IMR-90 (cell line): ENCODE results near the gene PPP1R14C. TPM values are rescaled to one million over a fixed set of nuclear protein-coding genes. Genes with fewer than 3 reads are reported as not detected.

ENCODE experiments used
- ATAC-seq: fragments of 200-7000 bp; cut with Tn5 transposase; 2 replicates; pipeline ENCODE4 v1.9.1; 2020; ENCODE audit warnings: low read depth, mild to moderate bottlenecking, moderate library complexity
- BruUV-seq: library from RNA; stranded (reverse); fragments of 400-500 nt; replicated peaks from 2 replicates; lab custom pipeline; 2021; lab: Mats Ljungman, UMichigan
- CTCF ChIA-PET: fragments of 300-600 bp; formaldehyde crosslinking; extraction: SDS; loops from one replicate; lab custom pipeline; 2021; ENCODE audit warnings: antibody characterized with exemption; lab: Yijun Ruan, JAX
- POLR2A ChIA-PET: fragments of 300-600 bp; sonication (Branson Sonifier 250); formaldehyde crosslinking; loops from one replicate; lab custom pipeline; 2022; ENCODE audit warnings: antibody characterized with exemption; ENCODE audit not compliant: unreplicated experiment; lab: Charles Lee
- DNase-seq: peaks from one replicate; pipeline ENCODE4 v3.0.0; 2013
- H2AFZ ChIP-seq: replicated peaks from 2 replicates; pipeline ENCODE3; 2013; ENCODE audit warnings: low read length, mild to moderate bottlenecking; ENCODE audit not compliant: poor library complexity
- H2AK5ac ChIP-seq: 2 replicates; pipeline ENCODE4 v1.6.1; 2013; ENCODE audit warnings: low read depth, low read length, inconsistent platforms
- H2AK9ac ChIP-seq: replicated peaks from 2 replicates; pipeline ENCODE3; 2013; ENCODE audit warnings: mild to moderate bottlenecking, low read depth, low read length, moderate library complexity; ENCODE audit not compliant: poor library complexity
- H2BK120ac ChIP-seq: 2 replicates; pipeline ENCODE4 v1.6.1; 2013; ENCODE audit warnings: low read depth, low read length, inconsistent platforms
- H2BK15ac ChIP-seq: 3 replicates; pipeline ENCODE4 v1.6.1; 2013; ENCODE audit warnings: low read depth, low read length, inconsistent platforms
- H2BK20ac ChIP-seq: 2 replicates; pipeline ENCODE4 v1.6.1; 2013; ENCODE audit warnings: low read depth, mild to moderate bottlenecking, inconsistent platforms, low read length, moderate library complexity
- H2BK5ac ChIP-seq: 2 replicates; pipeline ENCODE4 v1.6.1; 2013; ENCODE audit warnings: mild to moderate bottlenecking, low read depth, low read length, inconsistent platforms; ENCODE audit not compliant: poor library complexity, severe bottlenecking
- H3K14ac ChIP-seq: replicated peaks from 2 replicates; pipeline ENCODE4 v1.6.1; 2013; ENCODE audit warnings: low read depth, low read length, inconsistent platforms
- H3K18ac ChIP-seq: 2 replicates; pipeline ENCODE4 v1.6.1; 2013; ENCODE audit warnings: low read depth, low read length, control low read depth
- H3K23ac ChIP-seq: 2 replicates; pipeline ENCODE4 v1.6.1; 2013; ENCODE audit warnings: low read depth, low read length, inconsistent platforms
- H3K27ac ChIP-seq: 2 replicates; pipeline ENCODE4 v1.5.1; 2013; ENCODE audit warnings: mild to moderate bottlenecking, control low read depth, low read length; ENCODE audit not compliant: insufficient read depth
- H3K27me3 ChIP-seq: 2 replicates; pipeline ENCODE4 v1.6.1; 2013; ENCODE audit warnings: low read length; ENCODE audit not compliant: control insufficient read depth, insufficient read depth
- H3K36me3 ChIP-seq: 2 replicates; pipeline ENCODE4 v1.6.1; 2013; ENCODE audit warnings: low read length, mixed read lengths; ENCODE audit not compliant: control insufficient read depth, insufficient read depth
- H3K4ac ChIP-seq: 2 replicates; pipeline ENCODE4 v1.6.1; 2013; ENCODE audit warnings: low read depth, low read length, inconsistent platforms
- H3K4me1 ChIP-seq: 2 replicates; pipeline ENCODE4 v1.6.1; 2013; ENCODE audit warnings: low read length, mixed read lengths; ENCODE audit not compliant: control insufficient read depth, insufficient read depth
- H3K4me2 ChIP-seq: 2 replicates; pipeline ENCODE4 v1.6.1; 2013; ENCODE audit warnings: low read depth, mild to moderate bottlenecking, control low read depth, low read length, moderate library complexity
- H3K4me3 ChIP-seq: 2 replicates; pipeline ENCODE4 v1.5.1; 2013; ENCODE audit warnings: low read depth, mild to moderate bottlenecking, control low read depth, low read length, moderate library complexity; ENCODE audit not compliant: insufficient read depth
- H3K56ac ChIP-seq: 2 replicates; pipeline ENCODE4 v1.6.1; 2013; ENCODE audit warnings: low read length, inconsistent platforms; ENCODE audit not compliant: insufficient read depth; ENCODE audit errors: extremely low read depth
- H3K79me1 ChIP-seq, 2 experiments: 2 replicates each; pipeline ENCODE4 v1.6.1; 2013; ENCODE audit warnings: low read length in 2 of 2, inconsistent platforms in 1 of 2, low read depth in 1 of 2
- H3K9ac ChIP-seq: 2 replicates; pipeline ENCODE4 v1.6.1; 2013; ENCODE audit warnings: low read depth, low read length, control low read depth
- H3K9me1 ChIP-seq: 2 replicates; pipeline ENCODE4 v1.6.1; 2013; ENCODE audit warnings: low read length, inconsistent platforms; ENCODE audit not compliant: insufficient read depth
- H3K9me3 ChIP-seq: 2 replicates; pipeline ENCODE4 v1.6.1; 2013; ENCODE audit warnings: low read length; ENCODE audit not compliant: control insufficient read depth, insufficient read depth
- H4K20me1 ChIP-seq: 2 replicates; pipeline ENCODE4 v1.6.1; 2013; ENCODE audit warnings: low read length, inconsistent platforms; ENCODE audit not compliant: insufficient read depth
- H4K5ac ChIP-seq: 2 replicates; pipeline ENCODE4 v1.6.1; 2013; ENCODE audit warnings: mild to moderate bottlenecking, low read depth, low read length, control low read depth
- H4K8ac ChIP-seq, 2 experiments: 2 replicates each; pipeline ENCODE4 v1.6.1; 2013; ENCODE audit warnings: low read depth in 2 of 2, low read length in 2 of 2, control low read depth in 1 of 2, inconsistent platforms in 1 of 2
- H4K91ac ChIP-seq: 2 replicates; pipeline ENCODE4 v1.6.1; 2013; ENCODE audit warnings: low read depth, low read length, inconsistent platforms; ENCODE audit not compliant: insufficient read depth
- BHLHE40 ChIP-seq: fragments of 150-350 bp; IDR thresholded peaks from 2 replicates; pipeline ENCODE4 v1.6.1; 2016; ENCODE audit warnings: mild to moderate bottlenecking, low read depth, low read length
- CEBPB ChIP-seq: IDR thresholded peaks from 2 replicates; pipeline ENCODE4 v1.6.1; 2012; ENCODE audit warnings: low read depth, low read length, improper control_type of control experiment
- CHD1 ChIP-seq: IDR thresholded peaks from 2 replicates; pipeline ENCODE4 v1.6.1; 2012; ENCODE audit warnings: low read depth, low read length, improper control_type of control experiment
- CTCF ChIP-seq: conservative IDR thresholded peaks from 2 replicates; pipeline ENCODE4 v1.5.1; 2012; ENCODE audit warnings: mild to moderate bottlenecking, low read depth, low read length, improper control_type of control experiment
- ELK1 ChIP-seq: fragments of 150-350 bp; IDR thresholded peaks from 2 replicates; pipeline ENCODE4 v1.6.1; 2016; ENCODE audit warnings: low read depth, mild to moderate bottlenecking, low read length, moderate library complexity, borderline replicate concordance
- FOS ChIP-seq: fragments of 150-350 bp; IDR thresholded peaks from 2 replicates; pipeline ENCODE4 v1.6.1; 2016; ENCODE audit warnings: low read depth, low read length
- MAFK ChIP-seq: IDR thresholded peaks from 2 replicates; pipeline ENCODE4 v1.6.1; 2012; ENCODE audit warnings: low read depth, low read length, improper control_type of control experiment
- MAZ ChIP-seq: IDR thresholded peaks from 2 replicates; pipeline ENCODE4 v1.6.1; 2012; ENCODE audit warnings: low read depth, mild to moderate bottlenecking, low read length, improper control_type of control experiment, moderate library complexity, borderline replicate concordance
- MXI1 ChIP-seq: IDR thresholded peaks from 2 replicates; pipeline ENCODE4 v1.6.1; 2012; ENCODE audit warnings: low read depth, mild to moderate bottlenecking, low read length, moderate library complexity, borderline replicate concordance
- NFE2L2 ChIP-seq: fragments of 150-350 bp; IDR thresholded peaks from 2 replicates; pipeline ENCODE4 v1.6.1; 2016; ENCODE audit warnings: low read depth, mild to moderate bottlenecking, low read length
- POLR2A ChIP-seq: IDR thresholded peaks from 2 replicates; pipeline ENCODE4 v1.6.1; 2012; ENCODE audit warnings: mild to moderate bottlenecking, low read depth, low read length
- RAD21 ChIP-seq: IDR thresholded peaks from 2 replicates; pipeline ENCODE4 v1.6.1; 2012; ENCODE audit warnings: low read length, improper control_type of control experiment
- RCOR1 ChIP-seq: IDR thresholded peaks from 2 replicates; pipeline ENCODE4 v1.6.1; 2012; ENCODE audit warnings: mild to moderate bottlenecking, low read length, improper control_type of control experiment; ENCODE audit not compliant: insufficient replicate concordance
- RFX5 ChIP-seq: IDR thresholded peaks from 2 replicates; pipeline ENCODE4 v1.8.0; 2012; ENCODE audit warnings: low read depth, mild to moderate bottlenecking, low read length, moderate library complexity
- SMC3 ChIP-seq: fragments of 150-350 bp; IDR thresholded peaks from 2 replicates; pipeline ENCODE4 v1.6.1; 2016; ENCODE audit warnings: low read depth, mild to moderate bottlenecking, antibody characterized with exemption, low read length, moderate library complexity
- USF2 ChIP-seq: fragments of 150-350 bp; IDR thresholded peaks from 2 replicates; pipeline ENCODE4 v1.6.1; 2017; ENCODE audit warnings: mild to moderate bottlenecking, antibody characterized with exemption, low read length, low read depth
- WGBS, 2 experiments: methylation state at CpG; one replicate each; pipeline versions ENCODE4 v1.1.5 to v1.1.7; 2013; ENCODE audit warnings: missing lambda C conversion rate in 2 of 2; ENCODE audit not compliant: insufficient read length in 1 of 2; ENCODE audit errors: extremely low coverage in 2 of 2; 5-methylcytosine and 5-hydroxymethylcytosine counted together
- dilution Hi-C: fragments of 300-500 bp; cut with HindIII; formaldehyde crosslinking; loops from one replicate; pipeline ENCODE4 v1.14.3; 2018; ENCODE audit warnings: low sequenced_read_pairs; ENCODE audit not compliant: unreplicated experiment
- in situ Hi-C: fragments of 300-500 bp; cut with MboI; formaldehyde crosslinking; loops from 3 replicates; pipeline ENCODE4 v1.14.3; 2019; ENCODE audit warnings: low sequenced_read_pairs, inconsistent platforms, mixed read lengths
- intact Hi-C: fragments of 100-400 bp; cut with micrococcal nuclease; formaldehyde crosslinking; loops from 2 replicates; pipeline ENCODE4 v1.10.0; 2022
- polyA plus RNA-seq, 3 experiments: library from polyadenylated mRNA; depleted of rRNA; stranded (reverse); fragments of >200 nt; gene quantifications; 2 replicates each; pipeline ENCODE4 v1.2.3, GENCODE V29; 2012; ENCODE audit warnings: low replicate concordance in 1 of 3
- total RNA-seq: library from RNA; depleted of rRNA; stranded (reverse); fragments of >200 nt; gene quantifications from 2 replicates; pipeline ENCODE4 v1.2.3, GENCODE V29; 2012

The PPP1R14C gene
- total and polyA plus RNA-seq, 2 of the 4 experiments (the other 2 are of a cell fraction): not detected

- Histone ChIP-seq H3K27me3 (peaks cover 5% of the 10 kb centered on the region), H3K23ac (no peak overlapping the region), H3K56ac (no peak overlapping the region), H4K5ac (no peak overlapping the region), H4K91ac (no peak overlapping the region), H3K79me1 (no peaks in the 10 kb centered on the region), H2BK120ac (no peak overlapping the region), H4K20me1 (no peaks in the 10 kb centered on the region), H4K8ac (no peak overlapping the region), H3K4me1 (no peaks in the 10 kb centered on the region), H3K4me2 (no peak overlapping the region), H2AFZ (no peak overlapping the region), H2BK15ac (no peak overlapping the region), H3K4me3 (no peak overlapping the region), H3K4ac (no peak overlapping the region), H2BK20ac (no peak overlapping the region), H3K18ac (no peak overlapping the region), H2BK5ac (no peak overlapping the region), H3K9ac (no peak overlapping the region), H2AK9ac (no peak overlapping the region), H3K27ac (no peak overlapping the region), H3K36me3 (no peaks in the 10 kb centered on the region), H3K9me1 (no peaks in the 10 kb centered on the region), H3K9me3 (peaks cover 2% of the 10 kb centered on the region; the same call in 1 of the 2 replicates), H3K14ac (no peak overlapping the region), H2AK5ac (no peak overlapping the region)
- DNase-seq: no peak
- no peak for ATAC-seq
- ChIA-PET CTCF (interaction anchor here (0.7 kb wide), 1 partner anchor 19 kb away, joined by 3 read pairs; no protein-coding TSS in a partner anchor), POLR2A (no interaction called here)
- dilution Hi-C loops: no loop called here
- in situ Hi-C loops: no loop called here
- intact Hi-C loops: no loop called here
- BruUV-seq: no TSS peak
- no peak for TF ChIP-seq MXI1
- no peak for TF ChIP-seq MAZ
- no peak for TF ChIP-seq RFX5
- no peak for TF ChIP-seq CTCF
- no peak for TF ChIP-seq RAD21
- no peak for TF ChIP-seq ELK1
- no peak for TF ChIP-seq USF2
- no peak for TF ChIP-seq BHLHE40
- TF ChIP-seq CEBPB: no peak
- no peak for TF ChIP-seq CHD1
- TF ChIP-seq POLR2A: no peak
- TF ChIP-seq RCOR1: no peak
- no peak for TF ChIP-seq FOS
- TF ChIP-seq MAFK: no peak
- TF ChIP-seq NFE2L2: no peak
- TF ChIP-seq SMC3: no peak
- no CpG with 5 or more reads among the region's 2 CpGs for WGBS, 2 experiments
These were observed 143.6 kb downstream of the PPP1R14C start for GRCh38 chr6:150286460-150286859.
